GM12875 (cell line): ENCODE measurements around the gene TSC1.

Source experiments
- H3K4me3 ChIP-seq: one replicate; pipeline ENCODE4 v1.5.1; 2011; ENCODE audit warnings: low read depth, low read length, control low read depth
- TF ChIP-seq, protein P1 (sequence below): IDR thresholded peaks from 2 replicates; pipeline ENCODE4 v1.5.1; 2011; ENCODE audit warnings: low read depth, mild to moderate bottlenecking, control low read depth, inconsistent platforms, low read length, moderate library complexity, borderline replicate concordance; ENCODE audit not compliant: insufficient read depth

Gene TSC1

DNA sequence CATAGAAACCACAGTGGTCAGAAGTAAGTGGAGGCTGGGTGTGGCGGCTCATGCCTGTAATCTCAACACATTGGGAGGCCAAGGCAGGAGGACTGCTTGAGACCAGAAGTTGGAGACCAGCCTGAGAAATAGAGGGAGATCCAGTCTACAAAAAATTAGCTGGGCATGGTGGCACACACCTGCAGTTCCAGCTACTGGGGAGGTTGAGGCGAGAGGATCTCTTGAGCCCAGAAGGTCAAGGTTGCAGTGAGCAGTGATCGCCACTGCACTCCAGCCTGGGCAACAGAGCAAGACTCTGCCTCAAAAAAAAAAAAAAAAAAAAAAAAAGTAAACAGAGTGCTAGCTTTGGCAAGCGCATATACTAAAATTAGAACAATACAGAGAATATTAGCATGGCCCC lies 90.9 kb downstream of the TSC1 start:
- TF ChIP-seq, protein P1, sequence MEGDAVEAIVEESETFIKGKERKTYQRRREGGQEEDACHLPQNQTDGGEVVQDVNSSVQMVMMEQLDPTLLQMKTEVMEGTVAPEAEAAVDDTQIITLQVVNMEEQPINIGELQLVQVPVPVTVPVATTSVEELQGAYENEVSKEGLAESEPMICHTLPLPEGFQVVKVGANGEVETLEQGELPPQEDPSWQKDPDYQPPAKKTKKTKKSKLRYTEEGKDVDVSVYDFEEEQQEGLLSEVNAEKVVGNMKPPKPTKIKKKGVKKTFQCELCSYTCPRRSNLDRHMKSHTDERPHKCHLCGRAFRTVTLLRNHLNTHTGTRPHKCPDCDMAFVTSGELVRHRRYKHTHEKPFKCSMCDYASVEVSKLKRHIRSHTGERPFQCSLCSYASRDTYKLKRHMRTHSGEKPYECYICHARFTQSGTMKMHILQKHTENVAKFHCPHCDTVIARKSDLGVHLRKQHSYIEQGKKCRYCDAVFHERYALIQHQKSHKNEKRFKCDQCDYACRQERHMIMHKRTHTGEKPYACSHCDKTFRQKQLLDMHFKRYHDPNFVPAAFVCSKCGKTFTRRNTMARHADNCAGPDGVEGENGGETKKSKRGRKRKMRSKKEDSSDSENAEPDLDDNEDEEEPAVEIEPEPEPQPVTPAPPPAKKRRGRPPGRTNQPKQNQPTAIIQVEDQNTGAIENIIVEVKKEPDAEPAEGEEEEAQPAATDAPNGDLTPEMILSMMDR: no peak
- no peak overlapping the region for H3K4me3 ChIP-seq

DNA sequence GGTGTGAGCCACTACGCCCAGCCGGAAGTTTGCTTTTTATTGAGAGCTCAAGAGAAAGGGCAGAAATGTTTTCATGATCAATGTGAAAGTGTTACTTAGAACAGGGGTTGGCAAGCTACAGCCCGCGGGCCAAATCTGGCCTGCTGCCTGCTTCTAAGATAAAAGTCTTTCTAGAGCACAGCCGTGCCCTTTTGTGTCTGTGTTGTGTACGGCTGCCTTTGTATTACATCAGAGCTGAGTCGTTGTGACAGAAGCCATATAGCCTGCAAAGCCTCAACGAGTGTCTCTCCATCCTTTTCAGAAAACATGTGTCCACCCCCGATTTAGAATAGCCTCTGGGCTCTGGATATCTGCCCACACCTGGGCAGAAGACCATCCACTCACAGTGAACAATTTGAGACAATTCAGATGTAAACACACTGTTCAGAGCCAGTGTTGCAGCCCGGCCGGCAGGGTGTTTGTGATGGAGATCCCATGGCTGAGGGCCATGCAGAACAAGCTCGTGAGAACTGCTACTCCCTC lies 95.2 kb downstream of the TSC1 start:
- TF ChIP-seq, protein P1: no peak
- no peak overlapping the region for H3K4me3 ChIP-seq

DNA sequence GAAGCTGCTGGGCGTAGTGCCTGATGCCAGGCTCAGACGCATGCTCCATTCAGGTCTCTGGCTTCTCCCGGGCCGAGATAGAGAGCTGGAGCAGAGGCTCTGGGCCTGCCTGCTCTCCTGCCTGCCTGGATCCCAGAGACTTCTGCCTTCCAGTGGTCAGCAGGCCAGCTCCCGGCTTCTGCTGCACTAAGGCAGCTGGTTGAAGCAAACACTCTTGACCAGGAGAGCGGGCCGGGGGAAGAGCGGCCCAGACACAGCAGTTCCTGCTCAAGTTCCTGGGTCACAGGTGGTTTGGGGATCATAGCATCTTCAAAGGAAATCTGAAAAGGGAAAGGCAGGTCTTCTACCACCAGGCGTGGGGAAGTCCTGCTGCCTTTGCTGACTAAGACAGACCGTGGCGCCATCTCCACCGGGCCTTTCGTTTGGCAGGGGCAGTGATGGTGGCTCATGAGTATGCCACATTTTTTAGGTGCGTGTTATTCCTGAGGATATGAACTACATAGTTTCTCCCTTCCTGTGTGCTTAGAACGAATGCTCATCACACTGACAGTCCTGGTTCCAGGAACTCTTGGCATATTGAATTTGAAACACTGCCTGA lies 97.4 kb downstream of the TSC1 start:
- no peak overlapping the region for H3K4me3 ChIP-seq
- TF ChIP-seq, protein P1: no peak

DNA sequence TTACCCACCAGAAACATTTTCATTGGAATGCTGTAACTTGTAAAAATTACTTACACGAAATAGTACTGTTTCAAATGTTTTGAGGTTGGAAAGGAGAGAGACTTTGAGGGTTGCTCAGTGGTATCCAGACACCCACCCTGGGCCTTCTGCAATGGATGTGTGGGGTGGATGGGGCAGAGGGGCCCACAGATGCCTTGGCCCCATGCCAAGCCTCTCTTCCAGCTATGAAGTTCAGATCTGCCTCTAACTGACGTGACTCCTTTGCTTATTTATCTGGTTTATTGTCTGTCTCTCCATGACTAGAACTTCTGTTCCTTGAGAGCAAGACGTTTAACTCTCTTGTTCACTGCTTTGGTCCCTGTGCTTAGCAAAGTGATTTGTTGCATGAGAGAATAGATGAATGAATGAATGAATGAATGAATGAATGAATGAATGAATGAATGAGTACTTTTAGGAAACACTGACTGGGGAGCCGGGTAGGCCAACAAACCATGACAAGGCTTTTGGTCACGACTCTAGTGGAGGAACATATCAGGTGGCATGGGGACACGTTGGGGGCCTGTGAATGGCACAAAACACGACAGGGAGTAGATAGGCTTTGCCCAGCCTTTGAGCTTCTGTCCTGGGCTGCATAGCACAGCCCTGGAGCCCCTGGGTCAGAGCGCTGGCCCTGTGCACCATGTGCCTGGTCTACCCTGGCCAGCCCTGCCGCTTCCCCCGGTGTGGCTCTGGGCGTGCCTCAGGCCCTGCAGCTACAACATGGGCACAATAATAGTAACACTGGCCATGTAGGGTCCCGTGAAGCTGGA lies 98.1 kb downstream of the TSC1 start:
- TF ChIP-seq, protein P1: no peak
- no peak overlapping the region for H3K4me3 ChIP-seq

DNA sequence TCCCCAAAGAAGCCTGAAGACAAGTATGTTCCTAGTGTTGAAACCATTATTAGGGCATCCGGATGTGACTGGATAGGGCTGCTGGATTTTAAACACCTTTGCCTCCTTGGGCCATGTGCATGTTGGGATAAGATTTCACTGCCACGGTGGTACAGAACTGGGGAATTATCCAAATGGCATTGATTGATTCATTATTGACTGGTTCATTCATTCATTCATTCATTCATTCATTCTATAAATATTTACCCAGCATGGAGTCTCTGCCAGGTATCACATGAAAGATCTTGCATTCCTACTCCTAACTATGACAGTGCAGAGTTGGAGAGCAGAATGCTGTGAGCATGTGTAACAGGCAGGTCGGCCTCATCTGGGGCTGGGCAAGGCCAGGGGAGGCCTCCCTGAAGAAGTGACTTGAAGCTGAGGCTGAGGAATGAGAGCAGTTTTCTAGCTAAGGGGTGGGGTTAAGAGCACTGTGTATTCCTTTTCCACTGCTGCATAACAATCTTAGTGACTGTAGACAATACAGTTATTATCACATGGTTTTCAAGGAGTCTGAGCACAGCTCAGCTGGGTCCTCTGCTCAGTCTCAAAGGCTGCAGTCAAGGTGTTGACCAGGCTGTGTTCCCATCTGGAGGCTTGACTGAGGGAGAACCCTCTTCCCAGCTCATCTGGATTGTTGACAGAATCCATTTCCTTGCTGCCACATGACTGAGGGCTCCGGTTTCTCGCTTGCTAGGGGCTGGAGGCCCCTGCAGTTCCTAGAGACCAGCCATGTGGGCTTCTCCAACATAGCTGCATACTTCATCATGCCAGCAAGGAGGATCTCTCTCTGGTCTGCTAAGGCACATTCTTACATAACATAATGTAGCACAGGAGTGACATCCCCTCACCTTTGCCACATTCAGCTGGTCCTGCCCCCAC lies 102.0 kb downstream of the TSC1 start:
- TF ChIP-seq, protein P1: no peak
- no peak overlapping the region for H3K4me3 ChIP-seq
